Endothelial cell of umbilical vein (primary cell): ENCODE measurements around the gene TENM4. TPM values are rescaled to one million over a fixed set of nuclear protein-coding genes. Genes with fewer than 3 reads are reported as not detected.

Experiments
- BruUV-seq: library from RNA; stranded (reverse); fragments of 400-500 nt; replicated peaks from 2 replicates; lab custom pipeline; 2021; lab: Mats Ljungman, UMichigan
- CTCF ChIA-PET: fragments of 300-600, 350-600 bp; sonication (Branson Sonifier 250); formaldehyde crosslinking; loops from one replicate; lab custom pipeline; 2021; ENCODE audit warnings: antibody characterized with exemption, inconsistent platforms; lab: Charles Lee
- POLR2A ChIA-PET: fragments of 300-600, 350-600 bp; sonication (Branson Sonifier 250); formaldehyde crosslinking; loops from one replicate; lab custom pipeline; 2021; ENCODE audit warnings: antibody characterized with exemption, inconsistent platforms; lab: Charles Lee
- DNase-seq: peaks from one replicate; pipeline ENCODE4 v3.0.0-alpha.2; 2011; ENCODE audit warnings: low read depth, low spot score
- FAIRE-seq: peaks from 2 replicates; lab custom pipeline; 2011; peaks lifted over from hg19 to GRCh38; lab: Jason Lieb, UNC
- H2AFZ ChIP-seq: 2 replicates; pipeline ENCODE4 v1.6.0; 2012; ENCODE audit warnings: low read depth, low read length, control low read depth, inconsistent platforms
- H3K27ac ChIP-seq: 2 replicates; pipeline ENCODE4 v1.5.1; 2011; ENCODE audit warnings: low read depth, mild to moderate bottlenecking, control low read depth, low read length, moderate library complexity; ENCODE audit not compliant: insufficient read depth
- H3K27me3 ChIP-seq, 2 experiments: 2 replicates each; pipeline versions ENCODE4 v1.6.0 to v1.6.1; 2011; ENCODE audit warnings: low read length in 2 of 2, mixed read lengths in 1 of 2; ENCODE audit not compliant: control insufficient read depth in 2 of 2, insufficient read depth in 2 of 2
- H3K36me3 ChIP-seq, 2 experiments: 2 replicates in 1 of 2; 3 replicates in 1 of 2; pipeline ENCODE4 v1.5.1; 2011; ENCODE audit warnings: low read length in 2 of 2, mild to moderate bottlenecking in 1 of 2, moderate library complexity in 1 of 2; ENCODE audit not compliant: control insufficient read depth in 2 of 2, insufficient read depth in 2 of 2; ENCODE audit errors: extremely low read depth in 1 of 2
- H3K4me1 ChIP-seq: 3 replicates; pipeline ENCODE4 v1.5.1; 2011; ENCODE audit warnings: mild to moderate bottlenecking, low read length; ENCODE audit not compliant: control insufficient read depth, insufficient read depth; ENCODE audit errors: extremely low read depth
- H3K4me2 ChIP-seq: 2 replicates; pipeline ENCODE4 v1.6.1; 2011; ENCODE audit warnings: low read length, control low read depth, mixed read lengths; ENCODE audit not compliant: insufficient read depth
- H3K4me3 ChIP-seq, 3 experiments: fragments of 200-600 bp in 1 of 3; sonication (generic), shearing (Covaris generic) in 1 of 3; replicated peaks in 1 of 3; 2 replicates each; pipeline ENCODE4 v1.5.1; 2011 to 2016; ENCODE audit warnings: control low read depth in 3 of 3, low read length in 3 of 3, mild to moderate bottlenecking in 2 of 3, inconsistent platforms in 1 of 3, low read depth in 1 of 3, moderate library complexity in 1 of 3; ENCODE audit not compliant: insufficient read depth in 1 of 3
- H3K79me2 ChIP-seq: 2 replicates; pipeline ENCODE4 v1.6.0; 2012; ENCODE audit warnings: low read length, inconsistent platforms; ENCODE audit not compliant: control insufficient read depth, insufficient read depth
- H3K9ac ChIP-seq: replicated peaks from 2 replicates; pipeline ENCODE3; 2011; ENCODE audit warnings: low read length, control low read depth; ENCODE audit not compliant: insufficient read depth; ENCODE audit errors: extremely low read depth
- H3K9me1 ChIP-seq: replicated peaks from 3 replicates; pipeline ENCODE4 v1.6.0; 2011; ENCODE audit warnings: mild to moderate bottlenecking, low read length; ENCODE audit not compliant: control insufficient read depth, insufficient read depth; ENCODE audit errors: extremely low read depth
- H3K9me3 ChIP-seq: replicated peaks from 2 replicates; pipeline ENCODE4 v1.5.1; 2012; ENCODE audit warnings: low read length, inconsistent platforms; ENCODE audit not compliant: control insufficient read depth, insufficient read depth
- H4K20me1 ChIP-seq: replicated peaks from 2 replicates; pipeline ENCODE3; 2011; ENCODE audit warnings: mild to moderate bottlenecking, low read length; ENCODE audit not compliant: control insufficient read depth, insufficient read depth; ENCODE audit errors: extremely low read depth
- CTCF ChIP-seq, 2 donors: IDR thresholded peaks; 1 replicate in 1 of 2; 2 replicates in 1 of 2; pipeline ENCODE4 v1.5.1; 2011; ENCODE audit warnings: low read length in 2 of 2, mild to moderate bottlenecking in 2 of 2, moderate library complexity in 2 of 2, control low read depth in 1 of 2, inconsistent platforms in 1 of 2, low read depth in 1 of 2; ENCODE audit not compliant: insufficient read depth in 1 of 2; ENCODE audit errors: extremely low read depth in 1 of 2
- EZH2 ChIP-seq: IDR thresholded peaks from 2 replicates; pipeline ENCODE4 v1.6.1; 2012; ENCODE audit warnings: borderline replicate concordance, low read depth, mild to moderate bottlenecking, moderate library complexity, low read length, inconsistent platforms; ENCODE audit not compliant: severe bottlenecking
- FOS ChIP-seq: IDR thresholded peaks from 2 replicates; pipeline ENCODE4 v1.6.1; 2011; ENCODE audit warnings: mild to moderate bottlenecking, low read length, moderate library complexity, borderline replicate concordance; ENCODE audit not compliant: insufficient read depth
- GATA2 ChIP-seq: IDR thresholded peaks from 2 replicates; pipeline ENCODE4 v1.7.0; 2011; ENCODE audit warnings: low read depth, mild to moderate bottlenecking, moderate library complexity, mixed read lengths, low read length; ENCODE audit not compliant: insufficient read length, insufficient read depth
- JUN ChIP-seq: IDR thresholded peaks from 2 replicates; pipeline ENCODE4 v1.6.1; 2011; ENCODE audit warnings: borderline replicate concordance, low read depth; ENCODE audit not compliant: insufficient read length, insufficient read depth
- MAX ChIP-seq: IDR thresholded peaks from 2 replicates; pipeline ENCODE4 v1.6.1; 2011; ENCODE audit not compliant: insufficient read depth, insufficient read length
- MYC ChIP-seq: IDR thresholded peaks from one replicate; pipeline ENCODE4 v1.6.1; 2011; ENCODE audit warnings: mild to moderate bottlenecking, low read depth, low read length
- POLR2A ChIP-seq: IDR thresholded peaks from 2 replicates; pipeline ENCODE4 v1.6.1; 2012; ENCODE audit warnings: low read depth, mild to moderate bottlenecking, control low read depth, low read length
- POLR2AphosphoS5 ChIP-seq: IDR thresholded peaks from 2 replicates; pipeline ENCODE4 v1.6.1; 2012; ENCODE audit warnings: low read depth, mild to moderate bottlenecking, control low read depth, low read length, moderate library complexity; ENCODE audit not compliant: insufficient read depth
- dilution Hi-C: fragments of 300-500 bp; cut with MboI; formaldehyde crosslinking; loops from one replicate; pipeline ENCODE4 v1.15.0; 2019; ENCODE audit warnings: low sequenced_read_pairs; ENCODE audit not compliant: extremely low pct_ligation_motif_present
- intact Hi-C: fragments of 100-400 bp; cut with micrococcal nuclease; formaldehyde crosslinking; loops from one replicate; pipeline ENCODE4 v1.10.0; 2022
- polyA plus RNA-seq, 4 experiments: library from polyadenylated mRNA; depleted of rRNA in 3 of 4; stranded (reverse) in 3 of 4; unstranded in 1 of 4; fragments of >200 nt; gene quantifications; 2 replicates each; pipeline versions ENCODE4 v1.2.1 to v1.2.3, GENCODE V29; 2011 to 2012; ENCODE audit warnings: missing spikeins in 1 of 4
- total RNA-seq: library from RNA; stranded (reverse); gene quantifications from 2 replicates; pipeline ENCODE4 v1.2.3, GENCODE V29; 2021

TENM4 gene
- total and polyA plus RNA-seq, 2 donors (not counting 3 experiments of a cell fraction or from before 2014, with no cell fraction given): 0.06 to 0.27 TPM

- H3K9ac ChIP-seq: no peak overlapping the region
- H4K20me1 ChIP-seq: no peaks in the 10 kb centered on the region
- H3K27ac ChIP-seq: no peak overlapping the region
- BruUV-seq: no TSS peak
- TF ChIP-seq GATA2: no peak
- no peak for FAIRE-seq
- H3K9me3 ChIP-seq: no peaks in the 10 kb centered on the region
- no peaks in the 10 kb centered on the region for H3K9me1 ChIP-seq
- no peak overlapping the region for H3K4me2 ChIP-seq
- no peak overlapping the region for H3K4me3 ChIP-seq
- no peaks in the 10 kb centered on the region for H3K79me2 ChIP-seq
- ChIA-PET POLR2A (no interaction called here), CTCF (no interaction called here)
- dilution Hi-C loops (no loop called here), intact Hi-C loops (no loop called here)
- H3K27me3 ChIP-seq: no peaks in the 10 kb centered on the region
- H3K36me3 ChIP-seq: no peaks in the 10 kb centered on the region
- no peaks in the 10 kb centered on the region for H3K4me1 ChIP-seq
- DNase-seq: no peak
- H2AFZ ChIP-seq: no peak overlapping the region
These were observed 25.4 kb downstream of the TENM4 start for GRCh38 chr11:79415411-79415810.

DNA sequence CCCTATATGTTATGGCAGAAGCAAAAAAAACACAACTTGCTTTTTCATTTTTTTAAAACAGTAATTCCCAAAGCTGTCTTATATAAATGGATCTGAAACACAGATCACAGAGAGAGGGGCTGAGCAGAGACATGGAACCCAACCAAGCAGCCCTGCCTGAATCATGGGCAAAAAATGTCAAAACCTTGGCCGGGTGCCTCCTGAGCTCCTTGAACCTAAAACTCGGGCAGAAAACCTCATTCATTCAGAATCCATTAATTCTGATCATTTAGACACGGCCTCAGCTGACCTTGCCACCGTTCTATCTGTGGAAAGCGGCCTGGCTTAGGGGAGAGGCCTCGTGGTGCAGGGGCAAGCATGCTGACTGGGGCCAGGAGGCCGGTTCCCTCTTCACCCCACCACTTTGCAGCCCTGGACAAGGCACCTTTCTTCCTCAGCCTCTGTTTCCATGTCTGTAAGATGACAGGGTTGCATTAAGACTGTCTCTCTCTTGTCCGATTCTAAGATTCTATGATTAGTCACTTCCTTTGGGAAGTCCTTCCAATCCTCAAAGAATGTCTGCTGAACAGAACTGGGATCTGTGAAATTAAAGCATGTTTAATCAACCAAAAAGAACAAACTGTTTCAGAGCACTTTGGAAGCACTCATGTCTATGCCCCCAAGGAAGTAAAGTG lies 26.0 kb downstream of the TENM4 start:
- no peak for FAIRE-seq
- H3K4me1 ChIP-seq: no peaks in the 10 kb centered on the region
- no peaks in the 10 kb centered on the region for H3K9me1 ChIP-seq
- TF ChIP-seq JUN: no peak
- TF ChIP-seq POLR2AphosphoS5: no peak
- no peak for TF ChIP-seq POLR2A
- no peak for TF ChIP-seq MAX
- no peak for TF ChIP-seq MYC
- no peak for TF ChIP-seq FOS
- TF ChIP-seq CTCF (IDR thresholded peaks at IDR 0.05; ENCODE audit: extremely low read depth in 1 of 2, insufficient read depth in 1 of 2, low read depth in 1 of 2, low read length in 2 of 2): no peak
- no peak for TF ChIP-seq GATA2
- no peak for TF ChIP-seq EZH2
- intact Hi-C loops: no loop called here
- H3K36me3 ChIP-seq: no peaks in the 10 kb centered on the region
- H4K20me1 ChIP-seq: no peaks in the 10 kb centered on the region
- H3K4me3 ChIP-seq: no peak overlapping the region
- no peaks in the 10 kb centered on the region for H3K9me3 ChIP-seq
- ChIA-PET CTCF (no interaction called here), POLR2A (no interaction called here)
- H2AFZ ChIP-seq: no peak overlapping the region
- no peak for DNase-seq
- no peaks in the 10 kb centered on the region for H3K79me2 ChIP-seq
- no peaks in the 10 kb centered on the region for H3K27me3 ChIP-seq
- BruUV-seq: no TSS peak
- no peak overlapping the region for H3K4me2 ChIP-seq
- no peak overlapping the region for H3K27ac ChIP-seq
- dilution Hi-C loops: no loop called here
- no peak overlapping the region for H3K9ac ChIP-seq
